Measurements from ENCODE around the gene GNG12.

GRCh38 chr1:67850151-67850551 is 16.9 kb upstream of the GNG12 start:
- no peak for TF ChIP-seq EZH2 (IDR thresholded peaks at IDR 0.05; ENCODE audit: insufficient read depth, poor library complexity, severe bottlenecking)
- no peak for TF ChIP-seq EZH2phosphoT487 (IDR thresholded peaks at IDR 0.05; ENCODE audit: insufficient read depth, low read depth)
